Measurements from ENCODE around the gene ATP2A2. TPM values are rescaled to one million over a fixed set of nuclear protein-coding genes. Genes with fewer than 3 reads are reported as not detected.

The ATP2A2 gene
- total RNA-seq, 6 experiments from 2014 or later: 95.6 to 155 (median 113) TPM

DNA sequence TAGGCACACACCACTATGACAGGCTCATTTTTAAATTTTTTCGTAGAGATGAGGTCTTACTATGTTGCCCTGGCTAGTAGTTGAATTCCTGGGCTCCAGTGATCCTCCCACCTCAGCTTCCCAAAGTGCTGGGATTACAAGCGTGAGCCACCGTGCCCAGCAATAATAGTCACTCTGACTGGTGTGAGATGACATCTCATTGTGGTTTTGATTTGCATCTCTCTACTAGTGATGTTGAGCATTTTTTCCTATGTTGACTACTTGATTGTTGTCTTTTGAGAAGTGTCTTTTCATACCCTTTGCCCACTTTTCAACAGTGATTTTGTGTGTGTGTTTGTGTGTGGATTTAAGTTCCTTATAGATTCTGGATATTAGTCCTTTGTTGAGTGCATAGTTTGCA, 26.3 kb downstream of the ATP2A2 start:
- WGBS (ENCODE audit: insufficient coverage, low coverage, low lambda C conversion rate, missing lambda C conversion rate): 70% methylated on average over 2 of the region's 3 CpGs
- H3K4me1 ChIP-seq: peaks cover 0 to 38% (median 11%) of the 10 kb centered on the region in 4 donors
- peaks cover 2 to 32% (median 11%) of the 10 kb centered on the region in 4 donors for H3K36me3 ChIP-seq
- DNase-seq: no peak
- H3K4me3 ChIP-seq: no peak overlapping the region
- intact Hi-C loops (cut with DNase I): no loop called here
- H3K27ac ChIP-seq: no peak overlapping the region
- no peaks in the 10 kb centered on the region for H3K27me3 ChIP-seq
- no peak for TF ChIP-seq POLR2A (IDR thresholded peaks at IDR 0.05)
- TF ChIP-seq, protein P1, sequence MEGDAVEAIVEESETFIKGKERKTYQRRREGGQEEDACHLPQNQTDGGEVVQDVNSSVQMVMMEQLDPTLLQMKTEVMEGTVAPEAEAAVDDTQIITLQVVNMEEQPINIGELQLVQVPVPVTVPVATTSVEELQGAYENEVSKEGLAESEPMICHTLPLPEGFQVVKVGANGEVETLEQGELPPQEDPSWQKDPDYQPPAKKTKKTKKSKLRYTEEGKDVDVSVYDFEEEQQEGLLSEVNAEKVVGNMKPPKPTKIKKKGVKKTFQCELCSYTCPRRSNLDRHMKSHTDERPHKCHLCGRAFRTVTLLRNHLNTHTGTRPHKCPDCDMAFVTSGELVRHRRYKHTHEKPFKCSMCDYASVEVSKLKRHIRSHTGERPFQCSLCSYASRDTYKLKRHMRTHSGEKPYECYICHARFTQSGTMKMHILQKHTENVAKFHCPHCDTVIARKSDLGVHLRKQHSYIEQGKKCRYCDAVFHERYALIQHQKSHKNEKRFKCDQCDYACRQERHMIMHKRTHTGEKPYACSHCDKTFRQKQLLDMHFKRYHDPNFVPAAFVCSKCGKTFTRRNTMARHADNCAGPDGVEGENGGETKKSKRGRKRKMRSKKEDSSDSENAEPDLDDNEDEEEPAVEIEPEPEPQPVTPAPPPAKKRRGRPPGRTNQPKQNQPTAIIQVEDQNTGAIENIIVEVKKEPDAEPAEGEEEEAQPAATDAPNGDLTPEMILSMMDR (IDR thresholded peaks at IDR 0.05): no peak
- no peak for ATAC-seq
- H3K9me3 ChIP-seq: no peaks in the 10 kb centered on the region

DNA sequence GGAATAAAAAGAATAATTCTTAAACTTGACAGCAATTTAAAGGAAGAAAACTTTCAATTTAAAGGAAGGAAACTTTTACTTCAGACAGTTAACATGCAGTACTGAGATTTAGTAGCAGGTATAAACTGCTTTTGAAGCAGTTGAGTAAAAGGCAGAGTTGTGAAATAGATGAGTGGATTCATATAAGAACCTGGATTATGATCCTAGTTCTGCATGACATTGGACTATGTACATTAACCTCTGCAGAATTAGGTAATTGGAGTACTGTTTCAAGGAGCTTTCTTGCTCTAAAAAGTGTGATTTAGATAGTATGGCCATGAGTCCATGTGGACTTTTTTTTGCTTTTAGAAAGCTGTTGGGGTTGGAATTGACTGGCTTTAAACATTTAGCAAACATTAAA, 29.7 kb downstream of the ATP2A2 start:
- Histone ChIP-seq H3K27me3 (no peaks in the 10 kb centered on the region), H3K4me3 (no peak overlapping the region), H3K27ac (peak overlapping the region in 1 of 3 donors; percentile 44), H3K36me3 (peaks cover 0 to 10% (median 2%) of the 10 kb centered on the region in 4 donors), H3K9me3 (no peaks in the 10 kb centered on the region), H3K4me1 (peaks cover 0 to 37% (median 7%) of the 10 kb centered on the region in 4 donors)
- ATAC-seq (peak in 2 of 4 donors; percentile 7 to 26), DNase-seq (no peak)
- no peak for TF ChIP-seq POLR2A (IDR thresholded peaks at IDR 0.05)
- TF ChIP-seq, protein P1 (IDR thresholded peaks at IDR 0.05): no peak
- intact Hi-C loops (cut with DNase I): no loop called here

DNA sequence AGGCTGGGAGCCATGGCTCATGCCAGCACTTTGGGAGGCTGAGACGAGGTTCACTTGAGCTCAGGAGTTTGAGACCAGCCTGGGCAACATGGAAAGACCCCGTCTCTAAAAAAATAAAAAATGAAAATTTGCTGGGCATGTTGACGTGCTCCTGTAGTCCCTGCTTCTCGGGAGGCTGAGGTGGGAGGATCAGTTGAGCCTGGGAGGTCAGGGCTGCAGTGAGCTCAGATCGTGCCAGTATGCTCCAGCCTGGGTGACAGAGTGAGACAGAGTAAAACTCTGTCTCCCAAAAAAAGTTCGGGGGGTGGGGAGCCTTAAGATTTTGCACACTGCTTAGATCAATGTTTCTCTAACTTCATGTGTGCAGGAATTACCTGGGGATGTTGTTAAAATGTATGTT, 30.9 kb downstream of the ATP2A2 start:
- Histone ChIP-seq H3K27ac (no peak overlapping the region), H3K27me3 (no peaks in the 10 kb centered on the region), H3K4me3 (no peak overlapping the region), H3K36me3 (peaks cover 0 to 10% (median 2%) of the 10 kb centered on the region in 4 donors), H3K4me1 (peaks cover 0 to 37% (median 7%) of the 10 kb centered on the region in 4 donors), H3K9me3 (no peaks in the 10 kb centered on the region)
- ATAC-seq: no peak
- intact Hi-C loops (cut with DNase I): no loop called here
- 100% methylated on average over 5 of the region's 6 CpGs for WGBS (ENCODE audit: insufficient coverage, low coverage, low lambda C conversion rate, missing lambda C conversion rate)
- DNase-seq: no peak
- TF ChIP-seq, protein P1 (IDR thresholded peaks at IDR 0.05): no peak
- no peak for TF ChIP-seq POLR2A (IDR thresholded peaks at IDR 0.05)

DNA sequence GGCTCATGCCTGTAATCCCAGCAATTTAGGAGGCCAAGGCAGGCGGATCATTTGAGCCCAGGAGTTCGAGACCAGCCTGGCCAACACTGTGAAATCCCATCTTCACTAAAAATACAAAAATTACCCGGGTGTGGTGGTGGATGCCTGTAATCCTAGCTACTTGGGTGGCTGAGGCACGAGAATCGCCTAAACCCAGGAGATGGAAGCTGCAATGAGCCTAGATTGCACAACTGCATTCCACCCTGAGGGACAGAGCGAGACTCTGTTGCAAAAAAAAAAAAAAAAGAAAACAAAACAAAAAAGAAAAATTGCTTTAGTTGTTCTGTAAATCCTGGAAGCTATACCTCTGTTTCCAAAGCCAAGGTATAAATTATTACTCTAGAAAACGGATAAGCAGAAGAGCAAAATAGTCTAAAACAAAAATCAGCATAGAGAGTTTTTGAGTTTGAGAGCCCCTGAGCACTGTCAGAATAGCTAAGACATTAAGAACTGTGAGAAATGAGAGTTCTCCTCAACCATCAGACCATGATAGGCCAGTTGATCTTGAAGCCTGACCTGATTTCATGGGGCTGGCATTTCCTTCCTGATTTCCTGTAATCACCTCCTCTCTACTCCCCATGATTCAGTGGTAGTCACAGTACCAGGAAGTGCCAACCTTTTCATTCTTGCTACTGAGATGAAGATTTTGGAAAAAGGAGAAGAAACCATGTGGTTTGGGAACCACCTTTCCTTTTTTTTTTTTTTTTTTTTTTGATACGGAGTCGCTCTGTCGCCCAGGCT, 31.7 kb downstream of the ATP2A2 start:
- H3K4me1 ChIP-seq: peaks cover 0 to 31% (median 4%) of the 10 kb centered on the region in 4 donors

More for the DNA sequence above, 31.7 kb downstream of the ATP2A2 start:
- ATAC-seq (peak; percentile 64 to 71 (median 68)), DNase-seq (no peak)
- H3K4me3 ChIP-seq: no peak overlapping the region
- no peaks in the 10 kb centered on the region for H3K9me3 ChIP-seq
- H3K27ac ChIP-seq: peak overlapping the region in 2 of 3 donors; percentile 30 to 59
- H3K36me3 ChIP-seq: peaks cover 0 to 10% (median 2%) of the 10 kb centered on the region in 4 donors
- 59% methylated on average over 10 of the region's 10 CpGs for WGBS (ENCODE audit: insufficient coverage, low coverage, low lambda C conversion rate, missing lambda C conversion rate)
- no peaks in the 10 kb centered on the region for H3K27me3 ChIP-seq
- intact Hi-C loops (cut with DNase I): no loop called here
- TF ChIP-seq, protein P1 (IDR thresholded peaks at IDR 0.05): no peak

Data from right lobe of liver (tissue), 6 donors.